ENCODE measurements around the gene FNDC10.

The FNDC10 gene

GRCh38 chr1:1627829-1628753, 28.2 kb upstream of the FNDC10 start:
- TF ChIP-seq ZNF565 (CRISPR knock-in tag; conservative IDR thresholded peaks at IDR 0.05; ENCODE audit: low read depth) (no peak), POU6F1 (CRISPR knock-in tag; IDR thresholded peaks at IDR 0.05; ENCODE audit: borderline replicate concordance, low read depth) (no peak)
- ATAC-seq = no peak

- TF ChIP-seq PATZ1 (CRISPR knock-in tag; IDR thresholded peaks at IDR 0.05; ENCODE audit: borderline replicate concordance) = no peak
- TF ChIP-seq, protein P1, sequence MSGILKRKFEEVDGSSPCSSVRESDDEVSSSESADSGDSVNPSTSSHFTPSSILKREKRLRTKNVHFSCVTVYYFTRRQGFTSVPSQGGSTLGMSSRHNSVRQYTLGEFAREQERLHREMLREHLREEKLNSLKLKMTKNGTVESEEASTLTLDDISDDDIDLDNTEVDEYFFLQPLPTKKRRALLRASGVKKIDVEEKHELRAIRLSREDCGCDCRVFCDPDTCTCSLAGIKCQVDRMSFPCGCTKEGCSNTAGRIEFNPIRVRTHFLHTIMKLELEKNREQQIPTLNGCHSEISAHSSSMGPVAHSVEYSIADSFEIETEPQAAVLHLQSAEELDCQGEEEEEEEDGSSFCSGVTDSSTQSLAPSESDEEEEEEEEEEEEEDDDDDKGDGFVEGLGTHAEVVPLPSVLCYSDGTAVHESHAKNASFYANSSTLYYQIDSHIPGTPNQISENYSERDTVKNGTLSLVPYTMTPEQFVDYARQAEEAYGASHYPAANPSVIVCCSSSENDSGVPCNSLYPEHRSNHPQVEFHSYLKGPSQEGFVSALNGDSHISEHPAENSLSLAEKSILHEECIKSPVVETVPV (CRISPR knock-in tag; IDR thresholded peaks at IDR 0.05) = no peak
- TF ChIP-seq, protein P2, sequence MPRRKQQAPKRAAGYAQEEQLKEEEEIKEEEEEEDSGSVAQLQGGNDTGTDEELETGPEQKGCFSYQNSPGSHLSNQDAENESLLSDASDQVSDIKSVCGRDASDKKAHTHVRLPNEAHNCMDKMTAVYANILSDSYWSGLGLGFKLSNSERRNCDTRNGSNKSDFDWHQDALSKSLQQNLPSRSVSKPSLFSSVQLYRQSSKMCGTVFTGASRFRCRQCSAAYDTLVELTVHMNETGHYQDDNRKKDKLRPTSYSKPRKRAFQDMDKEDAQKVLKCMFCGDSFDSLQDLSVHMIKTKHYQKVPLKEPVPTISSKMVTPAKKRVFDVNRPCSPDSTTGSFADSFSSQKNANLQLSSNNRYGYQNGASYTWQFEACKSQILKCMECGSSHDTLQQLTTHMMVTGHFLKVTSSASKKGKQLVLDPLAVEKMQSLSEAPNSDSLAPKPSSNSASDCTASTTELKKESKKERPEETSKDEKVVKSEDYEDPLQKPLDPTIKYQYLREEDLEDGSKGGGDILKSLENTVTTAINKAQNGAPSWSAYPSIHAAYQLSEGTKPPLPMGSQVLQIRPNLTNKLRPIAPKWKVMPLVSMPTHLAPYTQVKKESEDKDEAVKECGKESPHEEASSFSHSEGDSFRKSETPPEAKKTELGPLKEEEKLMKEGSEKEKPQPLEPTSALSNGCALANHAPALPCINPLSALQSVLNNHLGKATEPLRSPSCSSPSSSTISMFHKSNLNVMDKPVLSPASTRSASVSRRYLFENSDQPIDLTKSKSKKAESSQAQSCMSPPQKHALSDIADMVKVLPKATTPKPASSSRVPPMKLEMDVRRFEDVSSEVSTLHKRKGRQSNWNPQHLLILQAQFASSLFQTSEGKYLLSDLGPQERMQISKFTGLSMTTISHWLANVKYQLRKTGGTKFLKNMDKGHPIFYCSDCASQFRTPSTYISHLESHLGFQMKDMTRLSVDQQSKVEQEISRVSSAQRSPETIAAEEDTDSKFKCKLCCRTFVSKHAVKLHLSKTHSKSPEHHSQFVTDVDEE (CRISPR knock-in tag; IDR thresholded peaks at IDR 0.05) = no peak
- no peak for TF ChIP-seq CSDC2 (CRISPR knock-in tag; IDR thresholded peaks at IDR 0.05)
- no peak for TF ChIP-seq ZFP30 (CRISPR knock-in tag; IDR thresholded peaks at IDR 0.05)
- TF ChIP-seq GLIS3 (CRISPR knock-in tag; IDR thresholded peaks at IDR 0.05) = no peak
- TF ChIP-seq SNAI2 (CRISPR knock-in tag; IDR thresholded peaks at IDR 0.05) = no peak
- no peak for TF ChIP-seq ZFP3 (CRISPR knock-in tag; IDR thresholded peaks at IDR 0.05)
- TF ChIP-seq, protein P3, sequence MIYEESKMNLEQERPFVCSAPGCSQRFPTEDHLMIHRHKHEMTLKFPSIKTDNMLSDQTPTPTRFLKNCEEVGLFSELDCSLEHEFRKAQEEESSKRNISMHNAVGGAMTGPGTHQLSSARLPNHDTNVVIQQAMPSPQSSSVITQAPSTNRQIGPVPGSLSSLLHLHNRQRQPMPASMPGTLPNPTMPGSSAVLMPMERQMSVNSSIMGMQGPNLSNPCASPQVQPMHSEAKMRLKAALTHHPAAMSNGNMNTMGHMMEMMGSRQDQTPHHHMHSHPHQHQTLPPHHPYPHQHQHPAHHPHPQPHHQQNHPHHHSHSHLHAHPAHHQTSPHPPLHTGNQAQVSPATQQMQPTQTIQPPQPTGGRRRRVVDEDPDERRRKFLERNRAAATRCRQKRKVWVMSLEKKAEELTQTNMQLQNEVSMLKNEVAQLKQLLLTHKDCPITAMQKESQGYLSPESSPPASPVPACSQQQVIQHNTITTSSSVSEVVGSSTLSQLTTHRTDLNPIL (CRISPR knock-in tag; IDR thresholded peaks at IDR 0.05; ENCODE audit: low read depth) = no peak
- no peak for TF ChIP-seq ZNF70 (CRISPR knock-in tag; IDR thresholded peaks at IDR 0.05)
- no peak for TF ChIP-seq ZNF8 (CRISPR knock-in tag; IDR thresholded peaks at IDR 0.05)
- no peak for TF ChIP-seq RARB (CRISPR knock-in tag; IDR thresholded peaks at IDR 0.05)
- TF ChIP-seq ARNTL (CRISPR knock-in tag; IDR thresholded peaks at IDR 0.05; ENCODE audit: borderline replicate concordance, low read depth) = no peak
- TF ChIP-seq ISL1 (CRISPR knock-in tag; IDR thresholded peaks at IDR 0.05) = no peak
- TF ChIP-seq ZC3H10 (CRISPR knock-in tag; IDR thresholded peaks at IDR 0.05) = no peak
- no peak for TF ChIP-seq ESRRG (CRISPR knock-in tag; IDR thresholded peaks at IDR 0.05)
- no peak for ATAC-seq
Observed at GRCh38 chr1:1627261-1627828, 27.4 kb upstream of the FNDC10 start.

DNA sequence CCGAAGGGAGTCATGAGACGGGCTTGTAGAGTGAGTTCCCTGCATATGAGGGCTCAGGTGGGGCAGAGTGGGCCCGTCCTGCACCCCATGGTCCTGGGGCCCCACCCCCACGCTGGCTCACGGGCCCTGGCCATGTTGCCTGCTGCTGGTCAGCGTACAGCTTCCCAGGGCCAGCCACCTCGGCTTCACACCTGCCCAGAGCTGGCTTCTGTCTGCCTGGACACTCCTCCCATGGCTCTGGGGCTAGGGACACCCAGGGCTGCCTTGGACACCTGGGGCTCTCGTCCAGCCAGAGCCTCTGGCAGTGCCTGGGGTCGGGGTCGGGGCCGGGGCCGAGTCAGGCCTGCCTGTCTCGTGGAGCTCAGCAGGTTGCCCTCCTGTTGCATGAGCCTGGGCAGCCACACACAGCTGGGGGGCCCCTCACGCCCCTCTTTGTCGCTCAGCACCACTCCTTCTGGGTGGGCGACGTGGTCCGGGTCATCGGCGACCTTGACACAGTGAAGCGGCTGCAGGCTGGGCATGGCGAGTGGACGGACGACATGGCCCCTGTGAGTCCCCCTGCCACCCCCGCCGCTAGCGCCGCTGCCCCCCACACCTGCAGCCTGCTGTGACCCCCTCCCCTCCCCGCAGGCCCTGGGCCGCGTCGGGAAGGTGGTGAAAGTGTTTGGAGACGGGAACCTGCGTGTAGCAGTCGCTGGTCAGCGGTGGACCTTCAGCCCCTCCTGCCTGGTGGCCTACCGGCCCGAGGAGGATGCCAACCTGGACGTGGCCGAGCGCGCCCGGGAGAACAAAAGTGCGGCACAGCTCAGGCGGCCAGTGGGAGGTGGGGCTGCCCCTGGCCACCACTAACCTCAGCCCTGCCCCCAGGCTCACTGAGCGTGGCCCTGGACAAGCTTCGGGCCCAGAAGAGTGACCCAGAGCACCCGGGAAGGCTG, 26.5 kb upstream of the FNDC10 start:
- no peak for TF ChIP-seq ARNTL (CRISPR knock-in tag; IDR thresholded peaks at IDR 0.05; ENCODE audit: borderline replicate concordance, low read depth)
- ATAC-seq = no peak
